Measurements from ENCODE around the gene MUC20.

MUC20 gene

GRCh38 chr3:195698647-195699387, 22.0 kb upstream of the MUC20 start:
- no peaks in the 10 kb centered on the region for H3K9me3 ChIP-seq
- no peaks in the 10 kb centered on the region for H3K27me3 ChIP-seq (ENCODE audit: low read depth)
- no peak for DNase-seq (ENCODE audit: low spot score in 2 of 2)
- in situ Hi-C loops (cut with MboI; ENCODE audit: low sequenced_read_pairs) = no loop called here
- H3K36me3 ChIP-seq (replicated peaks) = peaks cover 16% of the 10 kb centered on the region
- H3K4me1 ChIP-seq = peaks cover 3% of the 10 kb centered on the region; the same call in 1 of the 2 replicates
- H3K4me3 ChIP-seq = no peak overlapping the region

- Histone ChIP-seq H3K27me3 (ENCODE audit: low read depth) (no peaks in the 10 kb centered on the region), H3K9me3 (no peaks in the 10 kb centered on the region), H3K36me3 (replicated peaks) (peaks cover 16% of the 10 kb centered on the region), H3K4me3 (no peak overlapping the region), H3K4me1 (peaks cover 3% of the 10 kb centered on the region; the same call in 1 of the 2 replicates)
- no peak for DNase-seq (ENCODE audit: low spot score in 2 of 2)
- in situ Hi-C loops (cut with MboI; ENCODE audit: low sequenced_read_pairs) = no loop called here
Observed at GRCh38 chr3:195699388-195699771, 21.4 kb upstream of the MUC20 start.

GRCh38 chr3:195699860-195700259, 20.9 kb upstream of the MUC20 start:
- H3K27me3 ChIP-seq (ENCODE audit: low read depth) = no peaks in the 10 kb centered on the region
- no peak overlapping the region for H3K4me3 ChIP-seq
- in situ Hi-C loops (cut with MboI; ENCODE audit: low sequenced_read_pairs) = loop anchor here (25.0 kb wide), 1 partner anchor 812 kb away; the partner anchor contains the start of genes RNF168 and SMCO1
- peaks cover 3% of the 10 kb centered on the region; the same call in 1 of the 2 replicates for H3K4me1 ChIP-seq
- no peaks in the 10 kb centered on the region for H3K9me3 ChIP-seq
- DNase-seq (ENCODE audit: low spot score in 2 of 2) = no peak
- peaks cover 16% of the 10 kb centered on the region for H3K36me3 ChIP-seq (replicated peaks)

GRCh38 chr3:195700319-195700718, 20.5 kb upstream of the MUC20 start:
- Histone ChIP-seq H3K4me1 (peaks cover 3% of the 10 kb centered on the region; the same call in 1 of the 2 replicates), H3K4me3 (no peak overlapping the region), H3K9me3 (no peaks in the 10 kb centered on the region), H3K36me3 (replicated peaks) (peaks cover 11% of the 10 kb centered on the region), H3K27me3 (ENCODE audit: low read depth) (no peaks in the 10 kb centered on the region)
- DNase-seq (ENCODE audit: low spot score in 2 of 2) = no peak
- in situ Hi-C loops (cut with MboI; ENCODE audit: low sequenced_read_pairs) = loop anchor here (25.0 kb wide), 1 partner anchor 812 kb away; the partner anchor contains the start of genes RNF168 and SMCO1

- H3K36me3 ChIP-seq (replicated peaks) = peaks cover 2% of the 10 kb centered on the region; the same call in 1 of the 2 replicates
- H3K4me1 ChIP-seq = peaks cover 3% of the 10 kb centered on the region; the same call in 1 of the 2 replicates
- no peaks in the 10 kb centered on the region for H3K9me3 ChIP-seq
- no peak for DNase-seq (ENCODE audit: low spot score in 2 of 2)
- H3K27me3 ChIP-seq (ENCODE audit: low read depth) = no peaks in the 10 kb centered on the region
- no peak overlapping the region for H3K4me3 ChIP-seq
- in situ Hi-C loops (cut with MboI; ENCODE audit: low sequenced_read_pairs) = loop anchor here (25.0 kb wide), 1 partner anchor 811 kb away; the partner anchor contains the start of genes RNF168 and SMCO1
Observed at GRCh38 chr3:195701042-195701915, 19.5 kb upstream of the MUC20 start.

GRCh38 chr3:195703776-195704175, 17.0 kb upstream of the MUC20 start:
- Histone ChIP-seq H3K9me3 (no peaks in the 10 kb centered on the region), H3K4me1 (no peaks in the 10 kb centered on the region), H3K27me3 (ENCODE audit: low read depth) (no peaks in the 10 kb centered on the region), H3K4me3 (no peak overlapping the region), H3K36me3 (replicated peaks) (no peaks in the 10 kb centered on the region)
- in situ Hi-C loops (cut with MboI; ENCODE audit: low sequenced_read_pairs) = loop anchor here (25.0 kb wide), 1 partner anchor 809 kb away; the partner anchor contains the start of genes RNF168 and SMCO1
- no peak for DNase-seq (ENCODE audit: low spot score in 2 of 2)

- DNase-seq (ENCODE audit: low spot score in 2 of 2) = no peak
- in situ Hi-C loops (cut with MboI; ENCODE audit: low sequenced_read_pairs) = loop anchor here (25.0 kb wide), 1 partner anchor 808 kb away; the partner anchor contains the start of genes RNF168 and SMCO1
Observed at GRCh38 chr3:195704433-195704999, 16.3 kb upstream of the MUC20 start.

GRCh38 chr3:195705081-195705991, 15.4 kb upstream of the MUC20 start:
- H3K4me1 ChIP-seq = no peaks in the 10 kb centered on the region
- peaks cover 5% of the 10 kb centered on the region; the same call in 1 of the 2 replicates for H3K36me3 ChIP-seq (replicated peaks)
- H3K9me3 ChIP-seq = no peaks in the 10 kb centered on the region
- DNase-seq (ENCODE audit: low spot score in 2 of 2) = no peak
- in situ Hi-C loops (cut with MboI; ENCODE audit: low sequenced_read_pairs) = loop anchor here (25.0 kb wide), 1 partner anchor 807 kb away; the partner anchor contains the start of genes RNF168 and SMCO1
- no peaks in the 10 kb centered on the region for H3K27me3 ChIP-seq (ENCODE audit: low read depth)
- no peak overlapping the region for H3K4me3 ChIP-seq

More at GRCh38 chr3:195704433-195704999, 16.3 kb upstream of the MUC20 start:
- H3K9me3 ChIP-seq = no peaks in the 10 kb centered on the region
- peaks cover under 1% of the 10 kb centered on the region; the same call in 1 of the 2 replicates for H3K36me3 ChIP-seq (replicated peaks)
- H3K27me3 ChIP-seq (ENCODE audit: low read depth) = no peaks in the 10 kb centered on the region
- H3K4me1 ChIP-seq = no peaks in the 10 kb centered on the region
- H3K4me3 ChIP-seq = no peak overlapping the region

GRCh38 chr3:195708061-195708460, 12.7 kb upstream of the MUC20 start:
- Histone ChIP-seq H3K27me3 (ENCODE audit: low read depth) (no peaks in the 10 kb centered on the region), H3K4me1 (no peaks in the 10 kb centered on the region), H3K4me3 (no peak overlapping the region), H3K9me3 (no peaks in the 10 kb centered on the region), H3K36me3 (replicated peaks) (peaks cover 5% of the 10 kb centered on the region; the same call in 1 of the 2 replicates)
- in situ Hi-C loops (cut with MboI; ENCODE audit: low sequenced_read_pairs) = loop anchor here (25.0 kb wide), 1 partner anchor 804 kb away; the partner anchor contains the start of genes RNF168 and SMCO1
- no peak for DNase-seq (ENCODE audit: low spot score in 2 of 2)

GRCh38 chr3:195708626-195709481, 11.9 kb upstream of the MUC20 start:
- H3K4me1 ChIP-seq = no peaks in the 10 kb centered on the region
- H3K36me3 ChIP-seq (replicated peaks) = peaks cover 5% of the 10 kb centered on the region; the same call in 1 of the 2 replicates
- H3K9me3 ChIP-seq = no peaks in the 10 kb centered on the region
- in situ Hi-C loops (cut with MboI; ENCODE audit: low sequenced_read_pairs) = loop anchor here (25.0 kb wide), 1 partner anchor 803 kb away; the partner anchor contains the start of genes RNF168 and SMCO1
- DNase-seq (ENCODE audit: low spot score in 2 of 2) = no peak
- no peaks in the 10 kb centered on the region for H3K27me3 ChIP-seq (ENCODE audit: low read depth)
- no peak overlapping the region for H3K4me3 ChIP-seq

- no peaks in the 10 kb centered on the region for H3K9me3 ChIP-seq
- H3K27me3 ChIP-seq (ENCODE audit: low read depth) = no peaks in the 10 kb centered on the region
- DNase-seq (ENCODE audit: low spot score in 2 of 2) = no peak
- H3K4me3 ChIP-seq = no peak overlapping the region
- H3K36me3 ChIP-seq (replicated peaks) = peaks cover 5% of the 10 kb centered on the region; the same call in 1 of the 2 replicates
- H3K4me1 ChIP-seq = no peaks in the 10 kb centered on the region
- in situ Hi-C loops (cut with MboI; ENCODE audit: low sequenced_read_pairs) = loop anchor here (25.0 kb wide), 1 partner anchor 803 kb away; the partner anchor contains the start of genes RNF168 and SMCO1
Observed at GRCh38 chr3:195709676-195710085, 11.1 kb upstream of the MUC20 start.
